OCI-LY7 (cell line): ENCODE results near the gene FOXN3. TPM values are rescaled to one million over a fixed set of nuclear protein-coding genes. Genes with fewer than 3 reads are reported as not detected.

ENCODE experiments used
- BruUV-seq: library from RNA; stranded (reverse); fragments of 400-500 nt; replicated peaks from 2 replicates; lab custom pipeline; 2021; lab: Mats Ljungman, UMichigan
- CTCF ChIA-PET: fragments of 300-600 bp; sonication (Branson Sonifier 250); formaldehyde crosslinking; loops from one replicate; lab custom pipeline; 2022; ENCODE audit warnings: antibody characterized with exemption; ENCODE audit not compliant: unreplicated experiment; lab: Charles Lee
- POLR2A ChIA-PET: fragments of 300-600 bp; sonication (Branson Sonifier 250); formaldehyde crosslinking; loops from one replicate; lab custom pipeline; 2022; ENCODE audit warnings: antibody characterized with exemption; lab: Charles Lee
- DNase-seq: peaks from one replicate; pipeline ENCODE4 v3.0.0-alpha.2; 2015; ENCODE audit warnings: low spot score
- H2AFZ ChIP-seq: fragments of 200-600 bp; sonication (generic), shearing (Covaris generic); 2 replicates; pipeline ENCODE4 v1.6.1; 2014; ENCODE audit warnings: mild to moderate bottlenecking, antibody characterized with exemption, low read length, moderate library complexity
- H3K27ac ChIP-seq: fragments of 200-600 bp; sonication (generic); 2 replicates; pipeline ENCODE4 v1.5.1; 2014; ENCODE audit warnings: mixed run types, low read depth, mild to moderate bottlenecking, moderate library complexity, low read length, inconsistent platforms; ENCODE audit not compliant: poor library complexity, severe bottlenecking
- H3K36me3 ChIP-seq: fragments of 200-600 bp; sonication (generic); 2 replicates; pipeline ENCODE4 v1.6.1; 2014; ENCODE audit warnings: mild to moderate bottlenecking, antibody characterized with exemption, low read length, moderate library complexity, mixed read lengths; ENCODE audit not compliant: insufficient read depth
- H3K4me1 ChIP-seq: fragments of 200-600 bp; sonication (generic); 2 replicates; pipeline ENCODE4 v1.5.1; 2014; ENCODE audit warnings: mild to moderate bottlenecking, low read length; ENCODE audit not compliant: insufficient read depth, poor library complexity, severe bottlenecking
- H3K4me2 ChIP-seq: fragments of 200-600 bp; sonication (generic); 2 replicates; pipeline ENCODE4 v1.6.1; 2014; ENCODE audit warnings: mild to moderate bottlenecking, low read length
- H3K4me3 ChIP-seq: fragments of 200-600 bp; sonication (generic); 2 replicates; pipeline ENCODE4 v1.5.1; 2014; ENCODE audit warnings: mild to moderate bottlenecking, low read depth, low read length; ENCODE audit not compliant: poor library complexity, severe bottlenecking
- H3K79me2 ChIP-seq: fragments of 200-600 bp; sonication (generic); 2 replicates; pipeline ENCODE4 v1.6.1; 2016; ENCODE audit warnings: low read depth, mild to moderate bottlenecking, low read length, moderate library complexity, mixed read lengths; ENCODE audit not compliant: insufficient read depth
- H3K9me2 ChIP-seq: fragments of 200-600 bp; sonication (generic); 2 replicates; pipeline ENCODE4 v1.6.1; 2016; ENCODE audit warnings: mild to moderate bottlenecking, low read length, mixed read lengths; ENCODE audit not compliant: insufficient read depth
- H3K9me3 ChIP-seq: fragments of 200-600 bp; sonication (generic); 2 replicates; pipeline ENCODE4 v1.6.1; 2014; ENCODE audit warnings: mild to moderate bottlenecking, mixed run types, low read length, mixed read lengths
- H4K20me1 ChIP-seq: fragments of 200-600 bp; sonication (generic); 2 replicates; pipeline ENCODE4 v1.6.1; 2014; ENCODE audit warnings: mild to moderate bottlenecking, antibody characterized with exemption, low read length, moderate library complexity, mixed read lengths; ENCODE audit not compliant: insufficient read depth
- CTCF ChIP-seq: fragments of 200-600 bp; sonication (generic); conservative IDR thresholded peaks from 2 replicates; pipeline ENCODE4 v1.5.1; 2014; ENCODE audit warnings: mild to moderate bottlenecking, antibody characterized with exemption, low read length, moderate library complexity, mixed read lengths
- EZH2phosphoT487 ChIP-seq: fragments of 200-600 bp; sonication (generic); IDR thresholded peaks from 2 replicates; pipeline ENCODE4 v1.6.1; 2018; ENCODE audit warnings: low read depth, borderline replicate concordance, mild to moderate bottlenecking, mixed run types, antibody characterized with exemption, low read length, moderate library complexity, mixed read lengths
- intact Hi-C: fragments of 100-400 bp; cut with micrococcal nuclease; formaldehyde crosslinking; loops from one replicate; pipeline ENCODE4 v1.10.0; 2022; ENCODE audit not compliant: unreplicated experiment
- total RNA-seq, 2 experiments: library from RNA; depleted of rRNA in 1 of 2; stranded (reverse); fragments of >200 nt in 1 of 2; shearing (Covaris generic) in 1 of 2; gene quantifications; 2 replicates each; pipeline ENCODE4 v1.2.3, GENCODE V29; 2014 to 2022

The FOXN3 gene
- total RNA-seq, 2 experiments from 2014 or later = 77.7 to 102 TPM

- intact Hi-C loops = no loop called here
- no peak overlapping the region for H3K4me2 ChIP-seq
- H3K27ac ChIP-seq = no peak overlapping the region
- ChIA-PET POLR2A (no interaction called here), CTCF (interaction anchor here (0.6 kb wide), 1 partner anchor 31 kb away, joined by 3 read pairs; no protein-coding TSS in a partner anchor)
- H3K4me3 ChIP-seq = no peak overlapping the region
- no peaks in the 10 kb centered on the region for H3K36me3 ChIP-seq
- no peaks in the 10 kb centered on the region for H3K9me3 ChIP-seq
- TF ChIP-seq CTCF (no peak), EZH2phosphoT487 (no peak)
- DNase-seq = no peak
- H3K79me2 ChIP-seq = no peaks in the 10 kb centered on the region
- no peaks in the 10 kb centered on the region for H4K20me1 ChIP-seq
- H3K4me1 ChIP-seq = no peaks in the 10 kb centered on the region
- no TSS peak for BruUV-seq
- no peak overlapping the region for H2AFZ ChIP-seq
- H3K9me2 ChIP-seq = no peaks in the 10 kb centered on the region
These were observed 272.4 kb downstream of the FOXN3 start for GRCh38 chr14:89144642-89145041.

GRCh38 chr14:89144066-89144465, 273.0 kb downstream of the FOXN3 start:
- no peak overlapping the region for H3K27ac ChIP-seq
- intact Hi-C loops = no loop called here
- TF ChIP-seq EZH2phosphoT487 = no peak
- TF ChIP-seq CTCF = no peak
- no TSS peak for BruUV-seq
- no peaks in the 10 kb centered on the region for H3K4me1 ChIP-seq
- no peaks in the 10 kb centered on the region for H3K36me3 ChIP-seq
- no peaks in the 10 kb centered on the region for H3K9me2 ChIP-seq
- H3K79me2 ChIP-seq = no peaks in the 10 kb centered on the region
- H2AFZ ChIP-seq = no peak overlapping the region
- CTCF ChIA-PET = interaction anchor here (0.6 kb wide), 1 partner anchor 30 kb away, joined by 3 read pairs; no protein-coding TSS in a partner anchor
- POLR2A ChIA-PET = no interaction called here
- no peak for DNase-seq
- H3K9me3 ChIP-seq = no peaks in the 10 kb centered on the region
- H3K4me2 ChIP-seq = no peak overlapping the region
- H3K4me3 ChIP-seq = no peak overlapping the region
- no peaks in the 10 kb centered on the region for H4K20me1 ChIP-seq

GRCh38 chr14:89143595-89143994, 273.4 kb downstream of the FOXN3 start:
- no peaks in the 10 kb centered on the region for H4K20me1 ChIP-seq
- no TSS peak for BruUV-seq
- no peaks in the 10 kb centered on the region for H3K9me3 ChIP-seq
- no peaks in the 10 kb centered on the region for H3K79me2 ChIP-seq
- intact Hi-C loops = no loop called here
- no peak overlapping the region for H3K4me3 ChIP-seq
- no peak overlapping the region for H2AFZ ChIP-seq
- ChIA-PET POLR2A (no interaction called here), CTCF (no interaction called here)
- no peak for DNase-seq
- no peaks in the 10 kb centered on the region for H3K4me1 ChIP-seq
- H3K4me2 ChIP-seq = no peak overlapping the region
- no peaks in the 10 kb centered on the region for H3K9me2 ChIP-seq
- H3K36me3 ChIP-seq = no peaks in the 10 kb centered on the region
- H3K27ac ChIP-seq = no peak overlapping the region
- no peak for TF ChIP-seq EZH2phosphoT487
- TF ChIP-seq CTCF = no peak
